IMR-90 (cell line): ENCODE measurements around the gene AKAP13. TPM values are rescaled to one million over a fixed set of nuclear protein-coding genes. Genes with fewer than 3 reads are reported as not detected.

Experiments used
- ATAC-seq: fragments of 200-7000 bp; cut with Tn5 transposase; 2 replicates; pipeline ENCODE4 v1.9.1; 2020; ENCODE audit warnings: low read depth, mild to moderate bottlenecking, moderate library complexity
- BruUV-seq: library from RNA; stranded (reverse); fragments of 400-500 nt; replicated peaks from 2 replicates; lab custom pipeline; 2021; lab: Mats Ljungman, UMichigan
- CTCF ChIA-PET: fragments of 300-600 bp; formaldehyde crosslinking; extraction: SDS; loops from one replicate; lab custom pipeline; 2021; ENCODE audit warnings: antibody characterized with exemption; lab: Yijun Ruan, JAX
- POLR2A ChIA-PET: fragments of 300-600 bp; sonication (Branson Sonifier 250); formaldehyde crosslinking; loops from one replicate; lab custom pipeline; 2022; ENCODE audit warnings: antibody characterized with exemption; ENCODE audit not compliant: unreplicated experiment; lab: Charles Lee
- DNase-seq: peaks from one replicate; pipeline ENCODE4 v3.0.0; 2013
- H2AFZ ChIP-seq: replicated peaks from 2 replicates; pipeline ENCODE3; 2013; ENCODE audit warnings: low read length, mild to moderate bottlenecking; ENCODE audit not compliant: poor library complexity
- H2AK5ac ChIP-seq: 2 replicates; pipeline ENCODE4 v1.6.1; 2013; ENCODE audit warnings: low read depth, low read length, inconsistent platforms
- H2AK9ac ChIP-seq: replicated peaks from 2 replicates; pipeline ENCODE3; 2013; ENCODE audit warnings: mild to moderate bottlenecking, low read depth, low read length, moderate library complexity; ENCODE audit not compliant: poor library complexity
- H2BK120ac ChIP-seq: 2 replicates; pipeline ENCODE4 v1.6.1; 2013; ENCODE audit warnings: low read depth, low read length, inconsistent platforms
- H2BK15ac ChIP-seq: 3 replicates; pipeline ENCODE4 v1.6.1; 2013; ENCODE audit warnings: low read depth, low read length, inconsistent platforms
- H2BK20ac ChIP-seq: 2 replicates; pipeline ENCODE4 v1.6.1; 2013; ENCODE audit warnings: low read depth, mild to moderate bottlenecking, inconsistent platforms, low read length, moderate library complexity
- H2BK5ac ChIP-seq: 2 replicates; pipeline ENCODE4 v1.6.1; 2013; ENCODE audit warnings: mild to moderate bottlenecking, low read depth, low read length, inconsistent platforms; ENCODE audit not compliant: poor library complexity, severe bottlenecking
- H3K14ac ChIP-seq: replicated peaks from 2 replicates; pipeline ENCODE4 v1.6.1; 2013; ENCODE audit warnings: low read depth, low read length, inconsistent platforms
- H3K18ac ChIP-seq: 2 replicates; pipeline ENCODE4 v1.6.1; 2013; ENCODE audit warnings: low read depth, low read length, control low read depth
- H3K23ac ChIP-seq: 2 replicates; pipeline ENCODE4 v1.6.1; 2013; ENCODE audit warnings: low read depth, low read length, inconsistent platforms
- H3K27ac ChIP-seq: 2 replicates; pipeline ENCODE4 v1.5.1; 2013; ENCODE audit warnings: mild to moderate bottlenecking, control low read depth, low read length; ENCODE audit not compliant: insufficient read depth
- H3K27me3 ChIP-seq: 2 replicates; pipeline ENCODE4 v1.6.1; 2013; ENCODE audit warnings: low read length; ENCODE audit not compliant: control insufficient read depth, insufficient read depth
- H3K36me3 ChIP-seq: 2 replicates; pipeline ENCODE4 v1.6.1; 2013; ENCODE audit warnings: low read length, mixed read lengths; ENCODE audit not compliant: control insufficient read depth, insufficient read depth
- H3K4ac ChIP-seq: 2 replicates; pipeline ENCODE4 v1.6.1; 2013; ENCODE audit warnings: low read depth, low read length, inconsistent platforms
- H3K4me1 ChIP-seq: 2 replicates; pipeline ENCODE4 v1.6.1; 2013; ENCODE audit warnings: low read length, mixed read lengths; ENCODE audit not compliant: control insufficient read depth, insufficient read depth
- H3K4me2 ChIP-seq: 2 replicates; pipeline ENCODE4 v1.6.1; 2013; ENCODE audit warnings: low read depth, mild to moderate bottlenecking, control low read depth, low read length, moderate library complexity
- H3K4me3 ChIP-seq: 2 replicates; pipeline ENCODE4 v1.5.1; 2013; ENCODE audit warnings: low read depth, mild to moderate bottlenecking, control low read depth, low read length, moderate library complexity; ENCODE audit not compliant: insufficient read depth
- H3K56ac ChIP-seq: 2 replicates; pipeline ENCODE4 v1.6.1; 2013; ENCODE audit warnings: low read length, inconsistent platforms; ENCODE audit not compliant: insufficient read depth; ENCODE audit errors: extremely low read depth
- H3K79me1 ChIP-seq, 2 experiments: 2 replicates each; pipeline ENCODE4 v1.6.1; 2013; ENCODE audit warnings: low read length in 2 of 2, inconsistent platforms in 1 of 2, low read depth in 1 of 2
- H3K9ac ChIP-seq: 2 replicates; pipeline ENCODE4 v1.6.1; 2013; ENCODE audit warnings: low read depth, low read length, control low read depth
- H3K9me1 ChIP-seq: 2 replicates; pipeline ENCODE4 v1.6.1; 2013; ENCODE audit warnings: low read length, inconsistent platforms; ENCODE audit not compliant: insufficient read depth
- H3K9me3 ChIP-seq: 2 replicates; pipeline ENCODE4 v1.6.1; 2013; ENCODE audit warnings: low read length; ENCODE audit not compliant: control insufficient read depth, insufficient read depth
- H4K20me1 ChIP-seq: 2 replicates; pipeline ENCODE4 v1.6.1; 2013; ENCODE audit warnings: low read length, inconsistent platforms; ENCODE audit not compliant: insufficient read depth
- H4K5ac ChIP-seq: 2 replicates; pipeline ENCODE4 v1.6.1; 2013; ENCODE audit warnings: mild to moderate bottlenecking, low read depth, low read length, control low read depth
- H4K8ac ChIP-seq, 2 experiments: 2 replicates each; pipeline ENCODE4 v1.6.1; 2013; ENCODE audit warnings: low read depth in 2 of 2, low read length in 2 of 2, control low read depth in 1 of 2, inconsistent platforms in 1 of 2
- H4K91ac ChIP-seq: 2 replicates; pipeline ENCODE4 v1.6.1; 2013; ENCODE audit warnings: low read depth, low read length, inconsistent platforms; ENCODE audit not compliant: insufficient read depth
- BHLHE40 ChIP-seq: fragments of 150-350 bp; IDR thresholded peaks from 2 replicates; pipeline ENCODE4 v1.6.1; 2016; ENCODE audit warnings: mild to moderate bottlenecking, low read depth, low read length
- CEBPB ChIP-seq: IDR thresholded peaks from 2 replicates; pipeline ENCODE4 v1.6.1; 2012; ENCODE audit warnings: low read depth, low read length, improper control_type of control experiment
- CHD1 ChIP-seq: IDR thresholded peaks from 2 replicates; pipeline ENCODE4 v1.6.1; 2012; ENCODE audit warnings: low read depth, low read length, improper control_type of control experiment
- ELK1 ChIP-seq: fragments of 150-350 bp; IDR thresholded peaks from 2 replicates; pipeline ENCODE4 v1.6.1; 2016; ENCODE audit warnings: low read depth, mild to moderate bottlenecking, low read length, moderate library complexity, borderline replicate concordance
- FOS ChIP-seq: fragments of 150-350 bp; IDR thresholded peaks from 2 replicates; pipeline ENCODE4 v1.6.1; 2016; ENCODE audit warnings: low read depth, low read length
- MAFK ChIP-seq: IDR thresholded peaks from 2 replicates; pipeline ENCODE4 v1.6.1; 2012; ENCODE audit warnings: low read depth, low read length, improper control_type of control experiment
- MAZ ChIP-seq: IDR thresholded peaks from 2 replicates; pipeline ENCODE4 v1.6.1; 2012; ENCODE audit warnings: low read depth, mild to moderate bottlenecking, low read length, improper control_type of control experiment, moderate library complexity, borderline replicate concordance
- MXI1 ChIP-seq: IDR thresholded peaks from 2 replicates; pipeline ENCODE4 v1.6.1; 2012; ENCODE audit warnings: low read depth, mild to moderate bottlenecking, low read length, moderate library complexity, borderline replicate concordance
- NFE2L2 ChIP-seq: fragments of 150-350 bp; IDR thresholded peaks from 2 replicates; pipeline ENCODE4 v1.6.1; 2016; ENCODE audit warnings: low read depth, mild to moderate bottlenecking, low read length
- POLR2A ChIP-seq: IDR thresholded peaks from 2 replicates; pipeline ENCODE4 v1.6.1; 2012; ENCODE audit warnings: mild to moderate bottlenecking, low read depth, low read length
- RAD21 ChIP-seq: IDR thresholded peaks from 2 replicates; pipeline ENCODE4 v1.6.1; 2012; ENCODE audit warnings: low read length, improper control_type of control experiment
- RFX5 ChIP-seq: IDR thresholded peaks from 2 replicates; pipeline ENCODE4 v1.8.0; 2012; ENCODE audit warnings: low read depth, mild to moderate bottlenecking, low read length, moderate library complexity
- SMC3 ChIP-seq: fragments of 150-350 bp; IDR thresholded peaks from 2 replicates; pipeline ENCODE4 v1.6.1; 2016; ENCODE audit warnings: low read depth, mild to moderate bottlenecking, antibody characterized with exemption, low read length, moderate library complexity
- WGBS, 2 experiments: methylation state at CpG; one replicate each; pipeline versions ENCODE4 v1.1.5 to v1.1.7; 2013; ENCODE audit warnings: missing lambda C conversion rate in 2 of 2; ENCODE audit not compliant: insufficient read length in 1 of 2; ENCODE audit errors: extremely low coverage in 2 of 2; 5-methylcytosine and 5-hydroxymethylcytosine counted together
- dilution Hi-C: fragments of 300-500 bp; cut with HindIII; formaldehyde crosslinking; loops from one replicate; pipeline ENCODE4 v1.14.3; 2018; ENCODE audit warnings: low sequenced_read_pairs; ENCODE audit not compliant: unreplicated experiment
- in situ Hi-C: fragments of 300-500 bp; cut with MboI; formaldehyde crosslinking; loops from 3 replicates; pipeline ENCODE4 v1.14.3; 2019; ENCODE audit warnings: low sequenced_read_pairs, inconsistent platforms, mixed read lengths
- intact Hi-C: fragments of 100-400 bp; cut with micrococcal nuclease; formaldehyde crosslinking; loops from 2 replicates; pipeline ENCODE4 v1.10.0; 2022
- polyA plus RNA-seq, 3 experiments: library from polyadenylated mRNA; depleted of rRNA; stranded (reverse); fragments of >200 nt; gene quantifications; 2 replicates each; pipeline ENCODE4 v1.2.3, GENCODE V29; 2012; ENCODE audit warnings: low replicate concordance in 1 of 3
- total RNA-seq: library from RNA; depleted of rRNA; stranded (reverse); fragments of >200 nt; gene quantifications from 2 replicates; pipeline ENCODE4 v1.2.3, GENCODE V29; 2012
- TF ChIP-seq, protein P1 (sequence below): conservative IDR thresholded peaks from 2 replicates; pipeline ENCODE4 v1.5.1; 2012; ENCODE audit warnings: mild to moderate bottlenecking, low read depth, low read length, improper control_type of control experiment
- TF ChIP-seq, protein P2 (sequence below): fragments of 150-350 bp; IDR thresholded peaks from 2 replicates; pipeline ENCODE4 v1.6.1; 2017; ENCODE audit warnings: mild to moderate bottlenecking, antibody characterized with exemption, low read length, low read depth

AKAP13 gene
- total and polyA plus RNA-seq, 2 of the 4 experiments (the other 2 are of a cell fraction): 10.4 to 46.4 TPM

- Histone ChIP-seq H2BK20ac (no peak overlapping the region), H3K36me3 (no peaks in the 10 kb centered on the region), H3K18ac (no peak overlapping the region), H3K56ac (no peak overlapping the region), H3K4ac (no peak overlapping the region), H2BK5ac (no peak overlapping the region), H4K5ac (no peak overlapping the region), H3K27me3 (no peaks in the 10 kb centered on the region), H2AFZ (no peak overlapping the region), H3K4me2 (no peak overlapping the region), H3K9me3 (no peaks in the 10 kb centered on the region), H2BK120ac (no peak overlapping the region), H4K91ac (no peak overlapping the region), H3K4me1 (peaks cover 2% of the 10 kb centered on the region; the same call in 1 of the 2 replicates), H3K79me1 (peaks cover 12 to 40% of the 10 kb centered on the region in 2 experiments), H3K23ac (no peak overlapping the region), H3K27ac (no peak overlapping the region), H2AK5ac (no peak overlapping the region), H3K14ac (no peak overlapping the region), H3K9ac (no peak overlapping the region), H4K20me1 (peaks cover 6% of the 10 kb centered on the region; the same call in 1 of the 2 replicates), H4K8ac (no peak overlapping the region), H3K9me1 (no peaks in the 10 kb centered on the region; the same call in 1 of the 2 replicates), H3K4me3 (no peak overlapping the region), H2BK15ac (no peak overlapping the region), H2AK9ac (no peak overlapping the region)
- DNase-seq (no peak), ATAC-seq (no peak)
- in situ Hi-C loops (no loop called here), dilution Hi-C loops (no loop called here), intact Hi-C loops (no loop called here)
- no CpG with 5 or more reads among the region's 2 CpGs for WGBS, 2 experiments
- ChIA-PET CTCF (interaction anchor here (1.2 kb wide), 1 partner anchor 9 kb away, joined by 3 read pairs; no protein-coding TSS in a partner anchor), POLR2A (interaction anchor here (0.9 kb wide), 1 partner anchor 13 kb away, joined by 3 read pairs; no protein-coding TSS in a partner anchor)
- TF ChIP-seq, protein P1, sequence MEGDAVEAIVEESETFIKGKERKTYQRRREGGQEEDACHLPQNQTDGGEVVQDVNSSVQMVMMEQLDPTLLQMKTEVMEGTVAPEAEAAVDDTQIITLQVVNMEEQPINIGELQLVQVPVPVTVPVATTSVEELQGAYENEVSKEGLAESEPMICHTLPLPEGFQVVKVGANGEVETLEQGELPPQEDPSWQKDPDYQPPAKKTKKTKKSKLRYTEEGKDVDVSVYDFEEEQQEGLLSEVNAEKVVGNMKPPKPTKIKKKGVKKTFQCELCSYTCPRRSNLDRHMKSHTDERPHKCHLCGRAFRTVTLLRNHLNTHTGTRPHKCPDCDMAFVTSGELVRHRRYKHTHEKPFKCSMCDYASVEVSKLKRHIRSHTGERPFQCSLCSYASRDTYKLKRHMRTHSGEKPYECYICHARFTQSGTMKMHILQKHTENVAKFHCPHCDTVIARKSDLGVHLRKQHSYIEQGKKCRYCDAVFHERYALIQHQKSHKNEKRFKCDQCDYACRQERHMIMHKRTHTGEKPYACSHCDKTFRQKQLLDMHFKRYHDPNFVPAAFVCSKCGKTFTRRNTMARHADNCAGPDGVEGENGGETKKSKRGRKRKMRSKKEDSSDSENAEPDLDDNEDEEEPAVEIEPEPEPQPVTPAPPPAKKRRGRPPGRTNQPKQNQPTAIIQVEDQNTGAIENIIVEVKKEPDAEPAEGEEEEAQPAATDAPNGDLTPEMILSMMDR: no peak
- TF ChIP-seq, protein P2, sequence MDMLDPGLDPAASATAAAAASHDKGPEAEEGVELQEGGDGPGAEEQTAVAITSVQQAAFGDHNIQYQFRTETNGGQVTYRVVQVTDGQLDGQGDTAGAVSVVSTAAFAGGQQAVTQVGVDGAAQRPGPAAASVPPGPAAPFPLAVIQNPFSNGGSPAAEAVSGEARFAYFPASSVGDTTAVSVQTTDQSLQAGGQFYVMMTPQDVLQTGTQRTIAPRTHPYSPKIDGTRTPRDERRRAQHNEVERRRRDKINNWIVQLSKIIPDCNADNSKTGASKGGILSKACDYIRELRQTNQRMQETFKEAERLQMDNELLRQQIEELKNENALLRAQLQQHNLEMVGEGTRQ: no peak
- TF ChIP-seq ELK1 (no peak), MAZ (no peak), MAFK (no peak), POLR2A (no peak), BHLHE40 (no peak), CEBPB (no peak), CHD1 (no peak), NFE2L2 (no peak), MXI1 (no peak), RAD21 (no peak), SMC3 (no peak), RFX5 (no peak), FOS (no peak)
- no TSS peak for BruUV-seq
Observed at GRCh38 chr15:85440451-85440850, 60.0 kb downstream of the AKAP13 start.
